ENCODE results near the gene CFAP73.

DNA sequence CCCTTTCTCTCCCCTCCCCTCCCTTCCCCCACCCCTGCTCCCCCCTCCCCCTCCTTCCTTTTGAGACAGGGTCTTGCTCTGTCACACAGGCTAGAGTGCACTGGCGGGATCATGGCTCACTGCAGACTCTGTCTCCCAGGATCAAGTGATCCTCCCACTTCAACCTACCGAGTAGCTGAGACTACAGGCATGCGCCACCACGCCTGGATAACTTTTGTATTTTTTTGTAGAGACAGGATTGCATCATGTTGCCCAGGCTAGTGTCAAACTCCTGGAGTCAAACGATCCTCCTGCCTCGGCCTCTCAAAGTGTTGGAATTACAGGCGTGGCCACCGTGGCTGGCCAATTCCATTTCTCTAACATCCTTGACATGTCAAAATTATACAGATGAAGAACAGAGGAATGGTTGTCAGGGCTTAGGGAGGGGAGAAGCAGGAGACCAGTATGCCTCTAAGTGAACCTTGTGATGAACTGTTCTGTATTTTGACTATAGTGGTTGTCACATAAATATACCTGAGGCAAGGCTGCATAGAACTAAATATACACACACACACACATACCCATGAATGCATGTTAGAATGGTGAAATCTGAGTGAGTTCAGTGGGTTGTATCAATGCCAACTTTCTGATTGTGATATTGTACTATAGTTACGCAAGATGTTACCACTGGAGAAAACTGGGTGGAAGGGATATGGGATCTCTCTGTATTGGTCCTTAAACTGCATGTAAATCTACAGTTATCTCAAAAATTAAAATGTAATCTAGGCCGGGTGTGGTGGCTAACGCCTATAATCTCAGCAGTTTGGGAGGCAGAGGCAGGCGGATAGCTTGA lies 3.6 kb upstream of the CFAP73 start:
- TF ChIP-seq POLR2A (IDR thresholded peaks at IDR 0.05) (no peak), CTCF (IDR thresholded peaks at IDR 0.05) (no peak)

Measured in breast epithelium (tissue), 3 donors.